Measurements from ENCODE around the gene TBX18.

The TBX18 gene

DNA sequence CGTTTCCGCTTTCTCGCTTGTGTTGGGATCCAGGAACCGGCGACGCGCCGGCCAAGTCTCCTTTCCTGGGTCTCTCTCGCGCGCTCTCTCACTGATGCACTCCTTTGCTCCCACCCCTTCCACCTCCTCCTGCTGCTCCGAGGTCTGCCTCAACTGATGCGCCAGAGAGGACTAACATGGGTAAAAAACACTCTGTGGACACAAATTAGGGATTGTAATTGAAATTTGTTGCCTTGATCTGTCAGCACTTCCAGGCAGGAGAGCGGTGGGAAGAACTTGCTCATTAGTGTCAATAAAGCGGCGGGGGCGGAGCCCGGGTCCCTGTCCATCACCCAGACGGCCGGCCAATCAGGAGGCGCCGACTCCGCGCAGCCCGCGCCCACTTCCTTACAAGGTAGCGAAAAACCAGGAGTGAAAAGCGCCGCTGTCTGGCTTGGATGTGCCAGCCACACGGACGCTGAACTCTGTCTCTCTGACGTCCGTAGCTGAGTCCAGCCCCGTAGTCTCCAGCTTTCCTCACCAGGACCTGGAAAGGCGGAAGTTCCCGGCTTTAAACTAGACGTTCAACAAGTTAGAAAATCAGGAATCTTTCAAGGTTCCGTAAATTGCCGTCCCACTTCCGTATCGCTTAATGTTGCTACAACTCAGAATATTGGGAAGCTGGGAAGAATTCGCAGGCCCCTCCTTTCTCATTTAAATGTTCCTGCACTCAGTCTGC, at the start of gene TBX18:
TSS of gene TBX18 (minus strand) at position 267 of the 718 bp plus-strand sequence. CDS start 417 bp downstream, outside the sequence.
- no peak for DNase-seq

GRCh38 chr6:84811351-84811750, 47.0 kb upstream of the TBX18 start:
- no peak for DNase-seq

DNA sequence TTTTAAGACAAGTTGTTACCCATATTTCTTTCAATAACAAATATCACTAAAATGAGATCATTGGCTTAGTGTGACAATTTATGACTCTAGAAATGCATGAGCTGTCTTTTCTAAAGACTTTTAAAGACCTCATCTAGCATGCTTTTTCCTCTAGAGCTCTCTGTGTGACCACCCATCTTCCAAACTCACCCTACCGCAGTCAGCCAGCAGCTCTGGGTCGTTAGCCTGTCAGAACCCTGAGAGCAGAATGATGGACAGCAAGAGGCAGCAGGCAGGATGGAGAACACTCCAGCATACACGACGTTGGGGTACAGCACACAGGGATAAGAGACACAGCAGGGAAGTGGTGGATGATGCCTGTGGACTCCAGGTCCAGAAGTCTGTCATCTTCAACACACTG, 45.1 kb upstream of the TBX18 start:
- no peak for DNase-seq

- DNase-seq: no peak
Measured at GRCh38 chr6:84808491-84809061, 44.2 kb upstream of the TBX18 start.

DNA sequence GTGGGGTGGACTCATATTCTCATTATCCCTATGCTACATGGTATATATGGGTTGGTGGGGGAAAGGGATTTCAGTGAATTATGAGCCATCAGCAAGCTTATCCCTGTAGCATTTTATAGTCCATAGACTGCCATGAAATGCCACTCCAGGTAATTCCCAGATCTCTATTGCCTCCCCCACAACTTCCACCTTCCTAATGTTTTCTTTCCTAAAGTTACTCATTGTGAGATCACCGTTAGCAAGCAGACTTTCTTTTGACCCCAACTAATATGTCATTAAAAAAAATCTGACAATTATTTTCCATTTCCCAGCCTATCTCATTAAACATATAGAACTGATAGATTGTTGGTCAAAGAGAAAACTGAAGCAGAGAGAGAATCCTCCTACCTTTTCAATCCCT, 40.7 kb upstream of the TBX18 start:
- DNase-seq: no peak

GRCh38 chr6:84804720-84805119, 40.3 kb upstream of the TBX18 start:
- no peak for DNase-seq

DNA sequence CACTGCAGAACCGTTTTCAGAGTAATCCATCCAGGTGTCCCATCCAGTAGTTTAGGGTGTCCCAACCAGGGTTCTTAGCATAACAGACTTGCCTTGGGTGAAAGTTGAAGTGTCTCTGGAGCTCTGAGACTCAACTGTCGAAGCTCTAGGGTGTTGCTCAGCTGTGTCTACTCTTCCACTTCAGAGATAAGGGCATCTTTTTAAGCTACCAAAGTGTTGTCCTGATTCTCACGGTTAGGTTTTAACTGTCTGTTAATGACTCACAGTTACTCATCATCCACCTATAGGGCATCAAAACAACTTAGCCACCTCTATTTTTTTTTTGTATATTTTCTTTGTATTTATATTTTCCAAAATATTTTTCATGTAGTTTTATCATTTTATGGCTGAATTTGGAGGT, 36.9 kb upstream of the TBX18 start:
- DNase-seq: no peak

GRCh38 chr6:84798257-84798656, 33.9 kb upstream of the TBX18 start:
- DNase-seq: no peak

DNA sequence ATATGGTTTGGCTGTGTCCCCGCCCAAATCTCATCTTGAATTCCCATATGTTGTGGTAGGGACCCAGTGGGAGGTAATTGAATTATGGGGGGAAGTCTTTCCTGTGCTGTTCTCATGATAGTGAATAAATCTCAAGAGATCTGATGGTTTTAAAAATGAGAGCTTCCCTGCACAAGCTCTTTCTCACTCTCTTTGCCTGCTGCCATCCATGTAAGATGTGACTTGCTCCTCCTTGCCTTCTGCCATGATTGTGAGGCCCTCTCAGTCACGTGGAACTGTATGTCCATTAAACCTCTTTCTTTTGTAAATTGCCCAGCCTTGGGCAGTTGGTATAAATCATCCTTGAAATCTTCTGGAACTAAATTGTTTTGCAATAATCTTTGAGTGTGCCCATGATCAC, 31.9 kb upstream of the TBX18 start:
- DNase-seq: no peak

GRCh38 chr6:84791927-84792326, 27.5 kb upstream of the TBX18 start:
- no peak for DNase-seq

DNA sequence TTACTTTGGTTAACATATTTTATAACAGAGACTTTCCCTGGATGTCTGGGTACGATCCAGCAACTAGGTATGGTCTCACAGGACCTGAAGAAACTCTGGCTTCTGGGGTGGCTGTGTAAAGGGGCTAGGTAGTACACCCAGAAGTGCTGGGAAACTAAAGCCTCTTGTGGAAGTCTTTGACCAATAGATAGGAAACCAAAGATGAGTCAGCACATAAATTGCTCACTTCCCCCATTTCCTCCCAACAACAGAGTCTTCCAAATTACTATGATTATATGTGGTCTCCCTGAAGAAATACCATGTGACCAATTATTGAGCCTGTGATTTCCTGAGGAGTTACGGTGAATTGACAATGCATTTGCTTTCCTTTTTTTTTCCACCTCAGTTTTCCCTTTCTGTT, 26.8 kb upstream of the TBX18 start:
- DNase-seq: no peak

GRCh38 chr6:84789170-84789569, 24.8 kb upstream of the TBX18 start:
- DNase-seq: no peak

DNA sequence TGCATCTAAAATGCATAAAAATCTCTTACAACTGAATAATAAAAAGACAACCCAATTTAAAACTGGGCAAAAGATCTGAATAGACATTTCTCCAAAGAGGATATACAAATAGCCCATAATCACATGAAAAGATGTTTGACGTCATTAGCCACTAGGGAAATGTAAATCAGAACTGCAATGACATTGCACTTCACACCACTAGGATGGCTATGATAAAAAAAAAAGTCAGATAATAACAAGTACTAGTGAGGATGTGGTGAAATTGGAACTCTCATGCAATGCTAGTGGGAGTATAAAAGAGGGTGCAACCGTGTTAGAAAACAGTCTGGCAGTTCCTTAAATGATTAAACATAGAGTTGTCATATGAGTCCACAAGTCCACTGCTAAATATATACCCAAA, 24.3 kb upstream of the TBX18 start:
- no peak for DNase-seq

DNA sequence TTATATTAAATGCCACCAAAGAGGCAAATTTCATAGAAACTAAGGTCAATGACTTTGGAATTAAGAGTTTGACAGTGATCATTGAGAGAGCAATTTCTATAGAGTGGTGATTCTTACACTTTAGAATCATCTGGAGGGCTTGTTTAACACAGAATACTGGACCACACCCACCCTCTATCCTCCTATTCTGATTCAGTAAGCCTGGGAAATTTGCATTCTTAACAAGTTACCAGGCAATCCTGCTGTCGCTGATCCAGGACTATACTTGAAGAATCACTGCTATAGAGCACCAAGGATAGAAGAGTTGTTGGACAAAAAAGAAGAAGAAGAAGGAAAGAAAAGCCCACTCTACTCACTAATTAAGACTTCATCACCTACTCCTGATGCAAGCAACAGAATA, 21.3 kb upstream of the TBX18 start:
- no peak for DNase-seq

DNA sequence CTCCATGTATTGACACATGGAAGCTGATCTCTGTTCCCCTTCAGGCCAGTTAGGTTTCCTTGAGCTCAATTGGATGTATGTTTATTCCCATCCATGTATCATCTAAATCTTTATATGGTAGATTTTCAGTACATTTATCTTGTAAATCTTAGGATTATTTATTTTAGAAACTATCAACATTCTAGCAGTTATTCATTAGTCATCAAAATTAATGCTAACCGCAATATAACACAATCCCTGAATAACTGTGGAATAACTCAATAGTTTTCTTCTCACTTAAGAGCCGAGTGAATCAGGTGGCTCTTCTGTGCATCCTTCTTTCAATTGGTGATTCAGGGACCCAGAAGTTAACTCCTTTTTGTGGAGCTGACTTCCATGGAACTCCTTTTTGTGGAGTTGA, 15.5 kb upstream of the TBX18 start:
- no peak for DNase-seq

DNA sequence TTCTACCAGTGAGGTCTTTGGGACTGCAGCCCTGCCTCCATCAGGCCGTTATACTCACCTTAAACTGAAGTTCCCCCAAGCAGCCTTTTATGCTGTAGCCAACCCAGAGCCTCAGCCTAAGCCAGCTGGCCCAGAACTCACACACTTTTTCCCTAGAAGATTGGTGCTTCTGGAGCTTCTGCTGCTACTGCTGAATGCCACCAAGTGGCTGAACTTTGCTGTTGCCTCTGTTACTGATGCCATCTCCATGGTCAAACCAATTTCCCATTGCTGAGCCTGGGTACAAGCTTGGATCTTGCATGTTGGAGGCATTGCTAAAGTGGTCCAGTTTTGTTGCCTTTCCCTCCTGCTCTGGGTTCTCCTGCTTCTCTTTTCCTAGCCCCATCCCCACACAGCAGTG, 15.0 kb upstream of the TBX18 start:
- DNase-seq: no peak

- no peak for DNase-seq
Measured at GRCh38 chr6:84777888-84778287, 13.5 kb upstream of the TBX18 start.

GRCh38 chr6:84776392-84776791, 12.0 kb upstream of the TBX18 start:
- no peak for DNase-seq

DNA sequence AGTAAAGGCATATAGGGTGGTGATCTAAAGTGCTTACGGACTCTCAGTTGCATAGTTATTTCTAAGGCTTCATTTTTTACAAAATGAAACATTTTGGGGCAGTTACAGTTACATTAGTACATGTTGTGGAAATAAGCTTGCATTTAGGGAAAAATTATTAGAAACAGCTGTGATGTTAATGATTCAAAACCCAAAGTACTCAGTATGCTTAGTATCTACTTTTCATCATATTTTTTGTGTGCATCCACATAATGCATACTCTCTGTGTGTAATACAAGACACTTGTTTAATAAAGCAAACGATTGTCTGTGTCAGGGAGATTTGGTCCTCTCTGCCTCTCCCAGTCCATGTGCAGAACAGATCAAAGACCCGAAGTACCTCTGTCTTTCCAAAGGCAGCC, 11.4 kb upstream of the TBX18 start:
- DNase-seq: no peak

GRCh38 chr6:84774985-84775284, 10.5 kb upstream of the TBX18 start:
- DNase-seq: no peak

DNA sequence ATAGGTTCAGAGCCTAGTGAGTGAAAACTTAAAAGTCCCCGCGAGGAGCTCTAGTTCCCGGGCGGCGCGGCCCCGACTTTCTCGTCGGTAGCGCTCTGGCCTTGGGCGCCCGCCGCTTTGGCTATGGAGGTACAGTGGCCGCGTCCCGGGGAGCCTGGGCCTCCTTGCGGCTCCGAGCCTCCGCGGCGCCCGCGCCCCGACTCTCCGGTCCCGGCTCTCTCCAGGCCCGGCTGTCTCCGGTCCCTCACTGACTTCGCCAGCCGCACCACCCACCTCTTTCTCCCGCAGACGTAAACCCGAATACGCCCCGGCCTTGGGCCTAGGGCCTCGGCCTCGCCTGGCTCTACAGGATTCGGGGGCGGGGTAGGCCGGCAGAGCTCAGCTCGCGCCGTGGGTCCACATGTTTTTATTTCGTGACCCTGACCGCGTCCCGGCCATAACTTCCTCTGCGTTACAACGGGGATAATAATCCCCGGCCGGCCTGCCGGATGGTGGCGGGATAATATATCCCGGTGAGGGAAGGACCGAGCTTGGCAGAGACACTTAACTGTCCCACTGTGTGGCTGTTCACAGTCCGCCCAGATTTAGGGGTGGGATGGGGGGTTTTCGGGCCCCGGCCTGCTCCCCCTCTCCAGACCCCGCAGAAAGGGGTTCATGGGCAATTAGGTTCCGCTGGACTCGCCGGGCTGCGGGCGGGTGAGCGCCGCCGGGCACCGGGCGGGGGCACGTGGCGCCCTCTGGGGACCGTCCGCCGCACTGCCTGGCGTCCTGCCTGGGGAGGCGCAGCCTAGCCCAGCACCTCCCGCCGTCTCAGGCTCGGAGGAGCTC, 10.0 kb upstream of the TBX18 start:
- no peak for DNase-seq

- no peak for DNase-seq
Measured at GRCh38 chr6:84773431-84774156, 9.2 kb upstream of the TBX18 start.

DNA sequence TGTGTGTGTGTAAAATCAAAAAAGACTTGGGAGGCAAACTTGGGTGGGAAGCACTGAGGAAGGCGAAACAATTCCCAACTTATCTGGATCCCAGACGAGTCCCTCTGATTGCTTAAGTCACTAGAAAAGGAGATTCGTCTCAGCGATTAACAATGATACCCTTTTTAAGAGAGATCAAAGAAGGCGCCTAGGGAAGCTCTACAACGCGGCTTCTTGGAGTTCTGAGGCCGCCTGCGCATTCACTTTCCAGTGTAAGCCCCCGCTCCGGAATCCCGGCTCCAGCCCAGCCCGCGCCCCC, 8.7 kb upstream of the TBX18 start:
- no peak for DNase-seq

Measured in activated CD4-positive, CD25-positive, alpha-beta regulatory T cell (primary cell).